Skeletal muscle tissue (tissue), 4 donors: ENCODE measurements around the gene KCP. TPM values are rescaled to one million over a fixed set of nuclear protein-coding genes. Genes with fewer than 3 reads are reported as not detected.

ENCODE experiments used
- H3K27ac ChIP-seq: one replicate; pipeline ENCODE4 v1.7.0; 2013; ENCODE audit warnings: mild to moderate bottlenecking, low read depth, low read length, inconsistent platforms
- H3K27me3 ChIP-seq, 3 donors: one replicate each; pipeline ENCODE4 v1.7.0; 2013; ENCODE audit warnings: low read length in 3 of 3; ENCODE audit not compliant: control insufficient read depth in 3 of 3, insufficient read depth in 3 of 3
- H3K36me3 ChIP-seq, 3 donors: one replicate each; pipeline ENCODE4 v1.7.0; 2013; ENCODE audit warnings: low read length in 3 of 3; ENCODE audit not compliant: control insufficient read depth in 3 of 3, insufficient read depth in 3 of 3
- H3K4me1 ChIP-seq, 3 donors: one replicate each; pipeline ENCODE4 v1.7.0; 2013; ENCODE audit warnings: low read length in 3 of 3, mild to moderate bottlenecking in 3 of 3; ENCODE audit not compliant: control insufficient read depth in 3 of 3, insufficient read depth in 3 of 3
- H3K4me3 ChIP-seq, 3 donors: one replicate each; pipeline ENCODE4 v1.7.0; 2013; ENCODE audit warnings: low read length in 3 of 3
- H3K9ac ChIP-seq, 3 donors: one replicate each; pipeline ENCODE4 v1.7.0; 2013; ENCODE audit warnings: low read length in 3 of 3, mild to moderate bottlenecking in 3 of 3, moderate library complexity in 2 of 3, low read depth in 1 of 3
- H3K9me3 ChIP-seq, 3 donors: one replicate each; pipeline ENCODE4 v1.7.0; 2013; ENCODE audit warnings: low read length in 3 of 3; ENCODE audit not compliant: control insufficient read depth in 3 of 3
- total RNA-seq: library from RNA; depleted of rRNA; stranded (reverse); fragments of >200 nt; gene quantifications from one replicate; pipeline ENCODE4 v1.2.3, GENCODE V29; 2014
- donor health status: Osteomylitis.

KCP gene
- total RNA-seq, 1 donor from 2014 or later: under 0.01 TPM

DNA sequence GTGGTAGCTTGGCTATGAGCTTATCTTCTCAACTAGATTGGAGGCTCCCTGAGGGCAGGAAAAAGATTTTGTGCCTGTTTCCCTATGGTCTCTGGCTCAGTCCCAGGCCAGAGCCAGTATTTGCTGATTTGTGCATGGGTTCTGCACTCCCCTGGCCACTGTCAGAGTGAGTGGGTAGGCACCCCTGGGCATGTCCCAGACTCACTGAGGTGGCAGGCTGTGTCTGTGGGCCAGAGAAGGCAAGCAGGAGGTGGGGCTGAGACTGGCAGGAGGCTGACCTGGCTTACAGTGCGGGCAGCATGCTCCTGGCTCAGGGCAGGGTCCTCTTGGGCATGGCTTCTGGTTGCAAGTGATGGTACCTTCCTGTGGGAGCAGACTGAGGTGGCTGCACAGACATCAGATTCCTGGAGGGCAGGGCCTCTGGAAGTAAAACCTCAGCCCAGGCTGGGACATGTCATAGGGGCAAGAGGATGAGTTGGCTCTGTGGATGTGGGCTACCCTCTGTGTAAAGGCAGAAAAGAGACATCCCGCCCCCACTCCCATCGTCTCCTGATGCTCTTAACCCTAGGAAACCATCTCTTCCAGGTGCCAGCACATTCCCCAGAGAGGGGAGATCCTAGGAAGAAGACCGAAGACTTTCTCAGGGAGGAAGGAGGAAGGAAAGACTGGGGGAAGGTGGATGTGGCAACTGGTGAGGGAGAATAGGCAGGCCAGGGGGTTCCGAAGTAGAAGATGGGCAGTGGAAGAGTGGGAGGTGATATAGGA, 4.3 kb downstream of the KCP start:
- H3K27ac ChIP-seq: no peak overlapping the region
- H3K4me3 ChIP-seq: no peak overlapping the region
- H3K4me1 ChIP-seq: peaks cover 0 to 2% (median 0%) of the 10 kb centered on the region in 3 donors
- H3K9me3 ChIP-seq: no peaks in the 10 kb centered on the region
- peaks cover 29 to 43% (median 31%) of the 10 kb centered on the region in 3 donors for H3K27me3 ChIP-seq
- no peaks in the 10 kb centered on the region for H3K36me3 ChIP-seq
- no peak overlapping the region for H3K9ac ChIP-seq

DNA sequence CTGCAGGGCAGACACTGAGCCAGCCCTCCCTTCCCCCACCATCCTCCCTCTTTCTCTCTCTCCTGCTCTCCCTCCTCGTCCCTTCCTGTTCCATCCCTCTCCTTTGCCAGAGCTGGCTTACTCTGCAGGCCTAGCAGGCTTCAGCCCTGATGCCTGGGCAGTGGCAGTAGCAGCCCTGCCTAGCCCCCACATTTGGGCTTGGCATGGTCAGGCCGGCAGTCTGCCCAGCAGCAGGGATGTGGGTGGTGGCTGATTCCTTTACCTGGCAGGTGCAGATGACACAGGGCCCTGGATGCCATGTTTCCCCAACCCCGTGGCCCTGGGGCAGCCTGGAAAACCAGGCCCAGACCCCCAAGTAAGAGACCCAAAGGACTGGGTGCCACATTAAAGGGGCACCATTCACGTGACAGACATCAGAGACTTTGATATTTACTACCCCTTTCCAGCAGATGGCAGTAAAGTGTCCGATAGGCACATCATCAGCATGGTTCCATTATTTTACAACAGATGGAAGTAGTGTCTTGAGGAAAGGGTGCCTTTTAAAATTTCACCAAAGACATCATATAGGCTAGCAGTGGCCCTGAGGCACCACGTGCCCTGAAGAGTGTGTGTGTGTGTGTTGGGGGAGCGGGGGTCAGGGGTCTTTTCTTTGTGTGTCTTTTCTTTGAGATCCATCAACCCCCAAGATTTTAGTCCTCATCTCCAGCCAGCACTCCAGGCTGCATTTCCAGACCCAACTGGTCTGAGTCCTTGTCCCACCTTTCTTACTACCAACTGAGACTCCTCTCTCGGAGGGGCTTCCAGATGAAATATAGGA, 5.9 kb downstream of the KCP start:
- Histone ChIP-seq H3K9me3 (peaks cover 0 to 2% (median 0%) of the 10 kb centered on the region in 3 donors), H3K4me1 (no peaks in the 10 kb centered on the region), H3K27me3 (peaks cover 16 to 28% (median 21%) of the 10 kb centered on the region in 3 donors), H3K9ac (no peak overlapping the region), H3K36me3 (no peaks in the 10 kb centered on the region), H3K4me3 (no peak overlapping the region), H3K27ac (no peak overlapping the region)

DNA sequence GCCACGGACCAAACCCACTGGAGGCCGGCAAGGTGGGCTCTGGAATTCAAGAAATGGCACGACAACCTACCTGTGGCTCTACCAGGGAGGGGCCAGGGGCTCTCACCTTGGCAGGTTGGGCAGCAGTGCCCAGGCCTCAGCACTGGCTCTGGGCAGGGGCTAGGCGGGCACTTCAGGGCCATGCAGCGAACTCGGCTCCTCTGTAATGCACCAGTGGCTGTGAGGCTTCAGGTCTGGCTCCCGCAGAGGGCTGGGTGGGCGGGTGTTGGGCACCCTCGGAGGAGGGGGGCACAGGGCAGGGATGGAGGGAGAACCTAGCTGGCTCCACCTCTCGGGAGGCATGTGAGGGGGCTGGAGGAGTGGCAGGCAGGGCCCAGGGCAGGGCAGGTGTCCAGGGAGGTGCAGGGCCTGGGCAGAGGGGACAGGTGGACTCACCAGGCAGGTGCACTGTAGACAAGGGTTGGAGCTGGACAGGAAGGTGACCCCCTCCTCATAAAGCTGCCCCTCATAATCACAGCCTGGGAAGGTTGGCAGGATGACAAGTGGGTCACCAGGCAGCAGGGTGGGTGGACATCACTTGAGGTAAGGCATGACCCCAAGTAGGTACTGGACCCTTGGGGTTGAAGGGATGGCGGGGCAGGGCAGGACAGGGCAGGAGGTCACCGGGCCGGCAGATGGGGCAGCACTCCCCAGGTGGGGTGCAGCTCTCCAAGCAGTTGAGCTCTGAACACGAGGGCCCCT, 6.7 kb downstream of the KCP start:
- H3K27me3 ChIP-seq: peaks cover 11 to 20% (median 13%) of the 10 kb centered on the region in 3 donors
- no peaks in the 10 kb centered on the region for H3K36me3 ChIP-seq
- H3K4me1 ChIP-seq: no peaks in the 10 kb centered on the region
- peaks cover 0 to 2% (median 0%) of the 10 kb centered on the region in 3 donors for H3K9me3 ChIP-seq
- H3K9ac ChIP-seq: no peak overlapping the region
- no peak overlapping the region for H3K27ac ChIP-seq
- H3K4me3 ChIP-seq: no peak overlapping the region

DNA sequence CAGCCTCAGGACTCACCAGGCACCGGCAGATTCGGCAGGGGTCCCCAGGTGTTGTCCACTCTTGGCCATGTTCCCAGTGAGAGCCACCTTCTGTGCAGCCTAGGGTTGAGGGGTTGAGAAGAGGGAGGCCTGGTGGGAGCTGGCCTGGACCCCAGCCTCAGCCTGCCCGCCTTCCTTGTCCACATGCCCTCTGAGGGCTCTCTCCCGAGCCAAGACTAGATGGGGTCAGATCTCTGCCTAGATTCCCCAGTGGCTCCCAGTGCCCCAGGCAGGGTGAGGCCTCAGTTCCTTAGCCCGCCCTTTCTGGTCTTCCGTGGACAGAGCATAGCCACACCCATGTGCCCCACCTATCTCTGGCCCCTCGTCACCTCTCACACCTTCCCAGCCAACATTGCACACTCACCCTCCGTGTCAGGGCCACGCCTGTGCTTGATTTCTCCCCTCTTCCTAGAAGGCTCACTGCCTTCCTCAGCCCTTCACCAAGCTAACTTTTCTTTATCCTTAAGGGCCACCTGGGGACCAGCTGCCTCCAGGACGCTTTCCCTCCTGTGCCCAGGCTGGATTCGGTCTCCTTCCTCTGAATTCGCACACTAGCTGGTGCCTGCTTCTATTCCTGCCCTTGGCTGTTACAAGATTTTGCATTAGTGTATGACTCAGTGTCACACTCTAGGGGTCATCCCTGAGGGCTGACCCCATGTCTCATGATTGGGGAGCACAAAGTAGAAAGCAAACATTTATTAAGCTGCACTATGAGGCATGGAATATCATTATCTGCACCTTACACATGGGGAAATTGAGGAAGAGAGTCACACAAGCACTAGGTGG, 7.5 kb downstream of the KCP start:
- no peaks in the 10 kb centered on the region for H3K36me3 ChIP-seq
- peaks cover 5 to 13% (median 7%) of the 10 kb centered on the region in 3 donors for H3K27me3 ChIP-seq
- H3K9ac ChIP-seq: no peak overlapping the region
- H3K9me3 ChIP-seq: peaks cover 0 to 2% (median 0%) of the 10 kb centered on the region in 3 donors
- H3K4me3 ChIP-seq: no peak overlapping the region
- no peaks in the 10 kb centered on the region for H3K4me1 ChIP-seq
- no peak overlapping the region for H3K27ac ChIP-seq

DNA sequence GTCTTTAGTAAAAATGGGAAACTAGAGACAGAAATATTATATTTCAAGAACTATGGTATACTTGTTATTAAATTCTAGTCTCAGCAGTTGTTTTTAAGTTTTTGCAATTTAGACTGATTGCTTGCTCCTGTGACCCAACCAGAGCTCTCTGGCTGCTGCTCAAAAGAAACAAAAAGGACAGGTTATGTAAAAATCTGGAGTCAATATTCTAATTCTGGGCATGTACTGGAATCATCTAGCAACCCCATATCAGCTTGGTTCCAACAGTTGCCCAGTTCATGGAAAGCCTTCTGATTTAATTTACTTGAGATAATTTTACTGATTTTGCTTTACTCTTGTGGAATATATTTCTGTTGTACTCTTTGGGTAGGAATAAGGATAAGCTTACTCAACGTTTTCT, 10.3 kb downstream of the KCP start:
- H3K27me3 ChIP-seq: peaks cover 0 to 8% (median 0%) of the 10 kb centered on the region in 3 donors
- no peak overlapping the region for H3K27ac ChIP-seq
- H3K4me1 ChIP-seq: no peaks in the 10 kb centered on the region
- H3K36me3 ChIP-seq: no peaks in the 10 kb centered on the region
- no peak overlapping the region for H3K4me3 ChIP-seq
- H3K9ac ChIP-seq: no peak overlapping the region
- peaks cover 0 to 2% (median 0%) of the 10 kb centered on the region in 3 donors for H3K9me3 ChIP-seq

DNA sequence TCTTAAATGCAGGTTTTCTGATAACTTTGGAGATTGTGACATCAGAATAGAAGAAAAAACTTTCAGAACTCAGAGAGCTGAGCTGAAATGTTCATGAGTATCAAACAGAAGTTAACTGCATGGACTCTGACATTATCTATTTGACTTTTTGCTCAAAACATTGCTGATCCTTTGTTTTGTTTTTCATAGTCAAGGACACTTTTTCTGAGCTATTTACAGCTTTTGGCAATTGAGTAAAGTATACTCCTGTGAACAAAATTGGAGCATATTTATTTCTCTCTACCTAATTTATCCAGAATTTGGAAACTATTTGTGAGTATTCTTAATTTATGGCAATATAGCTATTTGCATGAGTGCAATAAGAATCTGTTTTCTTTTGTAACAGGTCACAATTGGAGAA, 11.1 kb downstream of the KCP start:
- Histone ChIP-seq H3K9ac (no peak overlapping the region), H3K27me3 (peaks cover 0 to 5% (median 0%) of the 10 kb centered on the region in 3 donors), H3K9me3 (peaks cover 0 to 2% (median 0%) of the 10 kb centered on the region in 3 donors), H3K4me1 (no peaks in the 10 kb centered on the region), H3K4me3 (no peak overlapping the region), H3K36me3 (no peaks in the 10 kb centered on the region), H3K27ac (no peak overlapping the region)

DNA sequence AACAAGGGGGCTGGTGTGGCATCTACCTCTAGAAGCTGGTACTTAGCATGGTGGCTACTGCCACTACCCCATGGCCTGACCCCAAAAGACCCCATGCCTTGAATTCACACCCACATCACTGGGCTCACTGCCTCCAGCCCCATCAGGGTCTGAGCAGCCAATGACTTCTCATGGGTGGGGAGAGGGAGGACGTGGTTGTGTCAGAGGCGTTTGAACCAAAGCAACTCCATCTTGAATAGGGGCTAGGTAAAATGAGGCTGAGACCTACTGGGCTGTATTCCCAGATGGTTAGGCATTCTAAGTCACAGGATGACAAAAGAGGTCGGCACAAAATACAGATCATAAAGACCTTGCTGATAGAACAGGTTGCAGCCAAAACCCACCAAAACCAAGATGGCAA, 15.2 kb downstream of the KCP start:
- Histone ChIP-seq H3K4me1 (no peaks in the 10 kb centered on the region), H3K9me3 (peaks cover 0 to 2% (median 0%) of the 10 kb centered on the region in 3 donors), H3K36me3 (no peaks in the 10 kb centered on the region), H3K27me3 (peaks cover 5 to 12% (median 5%) of the 10 kb centered on the region in 3 donors), H3K27ac (no peak overlapping the region), H3K4me3 (no peak overlapping the region), H3K9ac (no peak overlapping the region)

DNA sequence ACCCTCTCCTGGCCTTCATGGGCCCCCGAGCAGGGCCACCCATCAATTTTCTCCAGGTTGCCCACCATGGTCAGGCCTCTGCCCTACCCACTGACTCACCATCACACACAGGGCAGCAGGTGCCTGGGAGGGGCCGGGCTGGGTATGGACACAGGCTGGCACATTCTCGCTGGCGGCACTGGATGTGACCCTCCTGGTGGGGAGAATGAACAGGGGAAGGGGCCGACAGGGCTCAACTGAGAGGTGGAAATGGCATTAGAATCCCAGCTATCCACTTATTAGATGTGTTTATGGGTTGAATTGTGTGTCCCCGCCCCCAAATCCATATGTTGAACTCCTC, 16.4 kb downstream of the KCP start:
- Histone ChIP-seq H3K4me1 (no peaks in the 10 kb centered on the region), H3K36me3 (no peaks in the 10 kb centered on the region)

More for the DNA sequence above, 16.4 kb downstream of the KCP start:
- Histone ChIP-seq H3K9ac (no peak overlapping the region), H3K9me3 (no peaks in the 10 kb centered on the region), H3K27ac (no peak overlapping the region), H3K4me3 (no peak overlapping the region), H3K27me3 (peaks cover 9 to 16% (median 10%) of the 10 kb centered on the region in 3 donors)
